WERI-Rb-1 (cell line): ENCODE data around the gene SLC25A11.
"Not testable (repeated sequence)": the region's sequence is repeated elsewhere in the genome, so short reads cannot be mapped to it uniquely, and the experiment has no call there.

ENCODE experiments used
- DNase-seq: peaks from one replicate; pipeline ENCODE4 v3.0.0-alpha.2; 2020
- H3K27ac ChIP-seq: fragments of 250-450 bp; sonication (Bioruptor Pico); 2 replicates; pipeline ENCODE4 v1.5.1; 2020; ENCODE audit warnings: mild to moderate bottlenecking, moderate library complexity
- H3K27me3 ChIP-seq: fragments of 250-450 bp; sonication (Bioruptor Pico); 2 replicates; pipeline ENCODE4 v1.5.1; 2021; ENCODE audit warnings: mild to moderate bottlenecking, low read depth, moderate library complexity; ENCODE audit not compliant: insufficient read depth, severe bottlenecking
- H3K36me3 ChIP-seq: fragments of 250-450 bp; sonication (Bioruptor Pico); 2 replicates; pipeline ENCODE4 v1.5.1; 2020; ENCODE audit warnings: mild to moderate bottlenecking, moderate library complexity
- H3K4me3 ChIP-seq: 2 replicates; pipeline ENCODE4 v1.5.1; 2011; ENCODE audit warnings: low read depth, mild to moderate bottlenecking, control low read depth, low read length
- H3K9me3 ChIP-seq: fragments of 250-450 bp; sonication (Bioruptor Pico); 2 replicates; pipeline ENCODE4 v1.5.1; 2021; ENCODE audit warnings: mild to moderate bottlenecking, moderate library complexity; ENCODE audit not compliant: severe bottlenecking
- TF ChIP-seq, protein P1 (sequence below): IDR thresholded peaks from 2 replicates; pipeline ENCODE4 v1.5.1; 2011; ENCODE audit warnings: low read depth, mild to moderate bottlenecking, control low read depth, inconsistent platforms, low read length

SLC25A11 gene

DNA sequence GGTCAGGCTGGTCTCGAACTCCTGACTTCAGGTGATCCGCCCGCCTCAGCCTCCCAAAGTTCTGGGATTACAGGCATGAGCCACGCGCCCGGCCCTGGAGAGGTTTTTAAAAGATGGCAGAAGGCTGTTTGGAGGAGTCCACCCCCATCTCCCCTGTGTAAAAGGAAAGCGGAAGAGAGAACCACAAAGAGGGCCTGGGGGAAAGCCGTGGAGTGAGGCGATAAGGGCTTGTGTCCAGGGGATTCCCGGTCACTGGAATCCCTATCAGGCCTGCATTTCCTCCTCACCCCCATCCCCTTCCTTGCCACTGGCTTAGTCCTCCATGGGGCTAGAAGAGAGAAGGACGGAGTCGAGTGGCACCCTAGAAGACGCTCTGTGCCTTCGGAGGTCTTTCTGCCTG lies 7.9 kb downstream of the SLC25A11 start, which contains the start of gene GP1BA:
TSS of gene GP1BA (plus strand) at position 315 of the 400 bp plus-strand sequence. CDS start 328 bp downstream, outside the sequence.
- H3K27me3 ChIP-seq: no peaks in the 10 kb centered on the region
- TF ChIP-seq, protein P1, sequence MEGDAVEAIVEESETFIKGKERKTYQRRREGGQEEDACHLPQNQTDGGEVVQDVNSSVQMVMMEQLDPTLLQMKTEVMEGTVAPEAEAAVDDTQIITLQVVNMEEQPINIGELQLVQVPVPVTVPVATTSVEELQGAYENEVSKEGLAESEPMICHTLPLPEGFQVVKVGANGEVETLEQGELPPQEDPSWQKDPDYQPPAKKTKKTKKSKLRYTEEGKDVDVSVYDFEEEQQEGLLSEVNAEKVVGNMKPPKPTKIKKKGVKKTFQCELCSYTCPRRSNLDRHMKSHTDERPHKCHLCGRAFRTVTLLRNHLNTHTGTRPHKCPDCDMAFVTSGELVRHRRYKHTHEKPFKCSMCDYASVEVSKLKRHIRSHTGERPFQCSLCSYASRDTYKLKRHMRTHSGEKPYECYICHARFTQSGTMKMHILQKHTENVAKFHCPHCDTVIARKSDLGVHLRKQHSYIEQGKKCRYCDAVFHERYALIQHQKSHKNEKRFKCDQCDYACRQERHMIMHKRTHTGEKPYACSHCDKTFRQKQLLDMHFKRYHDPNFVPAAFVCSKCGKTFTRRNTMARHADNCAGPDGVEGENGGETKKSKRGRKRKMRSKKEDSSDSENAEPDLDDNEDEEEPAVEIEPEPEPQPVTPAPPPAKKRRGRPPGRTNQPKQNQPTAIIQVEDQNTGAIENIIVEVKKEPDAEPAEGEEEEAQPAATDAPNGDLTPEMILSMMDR: no peak
- no peaks in the 10 kb centered on the region for H3K9me3 ChIP-seq
- no peak for DNase-seq
- H3K27ac ChIP-seq: no peak within 1 kb of the TSS
- no peaks in the 10 kb centered on the region; the same call in none of the 2 replicates for H3K36me3 ChIP-seq
- H3K4me3 ChIP-seq: no peak within 1 kb of the TSS

DNA sequence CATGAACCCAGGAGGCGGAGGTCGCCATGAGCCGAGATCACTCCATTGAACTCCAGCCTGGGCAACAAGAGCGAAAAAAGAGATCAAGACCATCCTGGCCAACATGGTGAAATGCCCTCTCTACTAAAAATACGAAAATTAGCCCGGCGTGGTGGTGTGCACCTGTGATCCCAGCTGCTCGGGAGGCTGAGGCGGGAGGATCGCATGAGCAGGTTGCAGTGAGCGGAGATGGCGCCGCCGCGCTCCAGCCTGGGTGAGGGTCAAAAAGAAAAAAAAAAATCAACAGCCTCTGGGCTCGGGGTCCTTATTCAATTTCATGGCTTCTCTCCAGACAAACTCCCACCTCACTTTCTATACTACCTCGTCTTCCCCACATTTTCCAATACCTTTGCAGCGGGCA lies 11.0 kb downstream of the SLC25A11 start:
- Histone ChIP-seq H3K36me3 (no peaks in the 10 kb centered on the region), H3K27ac (no peak overlapping the region), H3K4me3 (no peak overlapping the region), H3K9me3 (no peaks in the 10 kb centered on the region), H3K27me3 (no peaks in the 10 kb centered on the region)
- no peak for DNase-seq
- TF ChIP-seq, protein P1: no peak

DNA sequence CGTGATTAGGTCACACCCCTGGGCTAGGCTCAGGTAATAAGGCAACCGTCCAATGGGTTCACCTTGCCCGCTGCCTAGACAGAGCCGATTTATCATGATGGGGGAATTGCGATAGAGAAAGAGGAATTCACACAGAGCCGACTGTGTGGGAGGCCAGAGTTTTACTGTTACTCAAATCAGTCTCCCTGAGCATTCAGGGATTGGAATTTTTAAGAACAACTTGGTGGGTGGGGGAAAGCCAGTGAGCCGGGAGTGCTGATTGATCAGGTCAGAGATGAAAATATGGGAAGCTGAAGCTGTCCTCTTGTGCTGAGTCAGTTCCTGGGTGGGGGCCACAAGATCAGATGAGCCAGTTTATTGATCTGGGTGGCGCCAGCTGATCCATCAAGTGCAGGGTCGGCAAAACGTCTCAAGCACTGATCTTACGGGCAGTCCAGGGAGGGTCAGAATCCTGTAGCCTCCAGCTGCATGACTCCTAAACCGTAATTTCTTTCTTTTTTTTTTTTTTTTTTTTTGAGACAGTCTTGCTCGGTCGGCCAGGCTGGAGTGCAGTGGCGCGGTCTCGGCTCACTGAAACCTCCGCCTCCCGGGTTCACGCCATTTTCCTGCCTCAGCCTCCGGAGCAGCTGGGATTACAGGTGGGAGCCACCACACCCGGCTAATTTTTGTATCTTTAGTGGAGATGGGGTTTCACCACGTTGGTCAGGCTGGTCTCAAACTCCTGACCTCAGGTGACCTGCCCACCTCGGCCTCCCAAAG lies 13.1 kb downstream of the SLC25A11 start:
- not testable (repeated sequence) for H3K9me3 ChIP-seq, H3K27ac ChIP-seq, DNase-seq, H3K4me3 ChIP-seq, H3K27me3 ChIP-seq, H3K36me3 ChIP-seq

DNA sequence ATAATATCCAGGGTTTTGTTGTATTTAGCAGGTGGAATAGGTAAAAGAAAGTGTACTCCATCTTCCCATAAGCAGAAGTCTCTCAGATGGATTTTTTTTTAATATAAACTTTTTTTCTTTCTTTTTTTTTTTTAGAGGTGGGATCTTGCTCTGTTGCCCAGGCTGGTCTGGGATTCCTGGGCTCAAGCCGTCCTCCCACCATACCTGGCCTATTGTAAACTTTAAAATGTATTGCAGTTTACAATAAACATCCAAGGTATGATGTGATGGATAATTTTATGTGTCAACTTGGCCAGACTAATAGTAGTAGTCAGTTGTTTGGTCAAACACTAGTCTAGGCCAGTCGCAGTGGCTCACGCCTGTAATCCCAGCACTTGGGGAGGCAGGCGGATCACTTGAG lies 18.5 kb downstream of the SLC25A11 start:
- no peak for DNase-seq
- H3K9me3 ChIP-seq: no peaks in the 10 kb centered on the region
- H3K27ac ChIP-seq: no peak overlapping the region
- TF ChIP-seq, protein P1: no peak
- no peaks in the 10 kb centered on the region for H3K27me3 ChIP-seq
- no peak overlapping the region for H3K4me3 ChIP-seq
- H3K36me3 ChIP-seq: no peaks in the 10 kb centered on the region

DNA sequence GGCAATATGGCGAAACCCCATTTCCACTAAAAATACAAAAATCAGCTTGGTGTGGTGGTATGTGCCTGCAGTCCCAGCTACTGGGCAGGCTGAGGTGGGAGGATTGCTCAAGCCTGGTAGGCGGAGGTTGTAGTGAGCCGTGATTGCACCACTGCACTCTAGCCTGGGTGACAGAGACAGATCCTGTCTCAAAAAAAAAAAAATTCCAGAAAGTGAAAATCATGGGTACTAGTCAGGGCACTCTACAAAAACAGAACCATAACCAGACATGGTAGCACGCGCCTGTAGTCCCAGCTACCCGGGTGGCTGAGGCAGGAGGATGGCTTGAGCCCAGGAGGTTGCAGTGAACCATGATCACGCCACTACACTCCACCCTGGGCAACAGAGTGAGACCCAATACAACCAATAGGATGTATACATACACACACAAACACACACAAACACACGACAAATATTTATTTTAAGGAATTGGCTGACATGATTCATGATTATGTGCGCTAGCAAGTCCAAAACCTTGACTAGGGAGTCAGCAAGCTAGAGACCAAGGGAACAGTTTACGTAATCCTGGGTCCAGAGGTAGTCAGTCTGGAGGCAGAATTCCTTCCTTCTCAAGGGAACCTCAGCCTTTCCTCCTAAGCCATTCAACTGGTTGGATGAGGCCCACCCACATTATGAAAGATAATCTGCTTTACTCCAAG lies 19.3 kb downstream of the SLC25A11 start:
- no peak overlapping the region for H3K4me3 ChIP-seq
- TF ChIP-seq, protein P1: no peak
- no peak for DNase-seq

DNA sequence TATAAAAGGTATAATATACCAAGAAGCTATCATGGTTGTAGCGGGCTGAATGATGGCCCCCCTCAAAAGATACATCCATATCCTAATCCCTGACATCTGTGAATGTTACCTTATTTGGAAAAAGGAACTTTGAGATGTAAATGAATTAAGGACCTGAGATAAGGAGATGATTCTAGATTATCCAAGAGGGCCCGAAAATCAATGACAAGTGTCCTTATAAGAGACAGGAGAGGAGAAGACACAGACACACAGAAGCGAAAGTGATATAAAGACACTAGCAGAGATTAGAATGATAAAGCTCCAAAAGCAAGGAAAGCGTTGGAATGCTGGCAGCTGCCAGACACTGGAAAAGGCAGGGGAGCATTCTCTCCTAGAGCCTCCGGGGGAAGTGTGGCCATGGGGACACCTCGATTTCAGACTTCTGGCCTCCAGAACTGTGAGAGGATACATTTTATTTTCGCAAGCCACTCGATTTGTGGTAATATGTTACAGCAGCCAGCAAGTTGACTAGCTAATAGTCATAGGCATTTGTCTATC lies 20.3 kb downstream of the SLC25A11 start:
- H3K4me3 ChIP-seq: no peak overlapping the region
- TF ChIP-seq, protein P1: no peak
- H3K36me3 ChIP-seq: no peaks in the 10 kb centered on the region

More for the DNA sequence above, 19.3 kb downstream of the SLC25A11 start:
- no peaks in the 10 kb centered on the region for H3K9me3 ChIP-seq
- H3K27me3 ChIP-seq: no peaks in the 10 kb centered on the region
- no peaks in the 10 kb centered on the region for H3K36me3 ChIP-seq
- no peak overlapping the region for H3K27ac ChIP-seq

DNA sequence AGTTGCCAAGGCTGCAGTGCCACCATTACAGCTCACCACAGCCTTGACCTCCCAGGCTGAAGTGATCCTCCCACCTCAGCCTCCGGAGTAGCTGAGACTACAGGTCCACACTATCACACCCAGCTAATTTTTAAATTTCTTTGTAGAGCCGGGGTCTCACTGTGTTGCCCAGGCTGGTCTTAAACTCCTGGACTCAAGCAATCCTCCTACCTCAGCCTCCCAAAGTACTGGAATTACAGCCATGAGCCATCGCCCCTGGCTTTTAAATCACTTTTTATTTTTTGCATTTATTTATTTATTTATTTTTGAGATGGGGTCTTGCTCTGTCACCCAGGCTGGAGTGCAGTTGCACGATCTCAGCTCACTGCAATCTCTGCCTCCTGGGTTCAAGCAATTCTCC lies 25.3 kb downstream of the SLC25A11 start:
- H3K27ac ChIP-seq, H3K36me3 ChIP-seq, H3K4me3 ChIP-seq, H3K27me3 ChIP-seq, H3K9me3 ChIP-seq, DNase-seq: not testable (repeated sequence)

More for the DNA sequence above, 20.3 kb downstream of the SLC25A11 start:
- Histone ChIP-seq H3K27me3 (no peaks in the 10 kb centered on the region), H3K9me3 (no peaks in the 10 kb centered on the region), H3K27ac (no peak overlapping the region)
- DNase-seq: no peak
